GM21367 (cell line): ENCODE measurements around the gene TBC1D9B.

ENCODE experiments used
- ATAC-seq: cut with Tn5 transposase; IDR thresholded peaks from one replicate; pipeline ENCODE4 v1.9.1; 2021; ENCODE audit not compliant: unreplicated experiment

The TBC1D9B gene

DNA sequence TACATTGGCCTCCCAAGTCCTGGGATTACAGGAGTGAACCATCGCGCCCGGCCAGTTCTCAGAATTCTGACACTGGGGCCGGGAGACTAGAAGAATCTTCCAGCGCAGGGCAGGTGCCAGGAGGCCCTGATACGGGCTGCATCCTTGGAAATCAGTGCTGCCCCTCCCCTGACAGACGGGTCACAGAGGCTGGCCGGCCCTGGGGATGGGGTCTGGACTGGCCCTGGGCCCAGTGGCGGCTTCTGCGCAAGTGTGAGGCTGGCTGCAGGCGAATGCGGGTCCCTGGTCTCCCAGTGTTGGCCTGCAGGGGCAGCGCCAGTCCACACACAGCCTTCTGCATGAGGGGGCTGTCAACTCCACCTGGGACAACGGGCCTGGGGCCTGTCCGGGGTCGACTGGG lies 831 bp upstream of the TBC1D9B start:
- no peak for ATAC-seq

DNA sequence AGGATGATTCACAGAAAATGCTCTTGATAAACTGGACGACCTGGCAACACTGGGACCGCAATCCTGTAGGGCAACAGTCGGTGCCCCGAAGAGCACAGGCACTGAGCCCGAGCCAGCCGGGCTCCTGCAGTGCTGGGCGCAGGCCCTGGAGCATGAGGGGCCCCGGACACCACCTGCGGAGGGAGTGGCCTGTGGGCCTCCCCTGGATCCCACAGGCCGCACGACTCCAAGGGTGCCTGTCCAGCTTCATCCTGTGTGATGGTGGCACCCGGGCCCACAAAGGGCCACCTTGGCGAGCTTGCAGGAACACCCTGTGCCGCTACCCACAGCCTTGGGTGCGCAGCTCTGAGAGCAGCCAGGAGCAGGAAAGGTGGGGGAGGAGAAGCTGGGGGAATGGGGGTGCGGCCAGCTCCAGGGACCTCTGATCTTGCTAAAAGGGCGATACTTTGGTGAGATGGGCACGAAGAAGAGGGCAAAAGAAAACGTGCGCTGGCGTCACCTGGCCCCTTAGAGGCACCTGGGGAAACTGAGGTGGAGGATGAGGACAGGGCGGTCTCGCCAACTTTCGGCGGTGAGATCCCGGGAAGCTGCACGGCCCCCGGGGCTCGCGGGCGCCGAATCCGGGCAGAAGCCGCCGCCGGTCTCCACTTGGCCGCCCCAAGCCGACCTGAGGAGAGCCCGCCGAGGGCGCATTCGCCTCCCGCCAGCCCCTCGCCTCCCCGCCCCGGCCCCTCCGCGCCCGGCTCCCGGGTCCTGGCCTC lies 722 bp downstream of the TBC1D9B start:
- no peak for ATAC-seq

DNA sequence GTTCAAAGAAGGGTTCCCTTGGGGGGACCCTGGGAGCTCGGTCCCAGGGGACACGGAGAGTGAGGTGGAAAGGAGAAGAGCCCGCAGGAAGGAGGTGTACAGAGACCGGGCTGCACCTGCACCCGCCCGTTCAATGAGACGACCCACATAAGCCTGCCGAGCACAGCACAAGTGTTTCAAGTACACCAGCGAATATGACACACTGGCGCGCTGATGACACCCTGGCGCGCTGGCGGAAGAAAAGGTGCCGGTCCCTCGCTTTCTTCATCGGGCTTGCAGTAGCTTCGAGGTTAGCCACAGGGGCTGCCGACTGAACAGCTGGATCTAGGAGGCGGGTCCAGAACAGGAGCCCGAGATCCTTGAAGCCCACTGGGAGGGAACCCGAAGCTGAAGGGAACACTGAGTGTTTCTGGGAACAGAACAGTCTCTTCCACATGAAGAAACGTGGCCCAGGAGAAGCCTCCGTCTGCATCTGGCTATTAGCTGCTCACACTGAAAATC lies 1.4 kb downstream of the TBC1D9B start:
- ATAC-seq: no peak

DNA sequence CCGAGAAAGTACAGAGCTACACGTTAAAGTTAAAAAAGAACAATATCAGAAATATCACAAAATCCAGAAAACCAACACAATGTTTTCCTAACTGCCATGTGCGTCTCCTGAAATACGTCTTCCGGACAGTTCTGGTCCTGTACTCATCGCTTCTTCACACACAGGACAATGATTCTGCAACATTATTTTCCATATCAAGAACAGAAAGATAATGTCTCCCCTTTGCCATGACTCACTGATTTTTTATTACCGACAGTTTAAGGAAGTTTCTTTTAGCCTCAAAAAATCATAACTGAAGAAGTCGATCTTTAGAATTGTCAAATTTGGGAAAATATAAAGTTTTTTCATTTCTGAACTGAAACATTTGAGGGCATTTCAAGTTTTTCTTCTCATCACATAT lies 2.5 kb downstream of the TBC1D9B start:
- ATAC-seq: no peak

DNA sequence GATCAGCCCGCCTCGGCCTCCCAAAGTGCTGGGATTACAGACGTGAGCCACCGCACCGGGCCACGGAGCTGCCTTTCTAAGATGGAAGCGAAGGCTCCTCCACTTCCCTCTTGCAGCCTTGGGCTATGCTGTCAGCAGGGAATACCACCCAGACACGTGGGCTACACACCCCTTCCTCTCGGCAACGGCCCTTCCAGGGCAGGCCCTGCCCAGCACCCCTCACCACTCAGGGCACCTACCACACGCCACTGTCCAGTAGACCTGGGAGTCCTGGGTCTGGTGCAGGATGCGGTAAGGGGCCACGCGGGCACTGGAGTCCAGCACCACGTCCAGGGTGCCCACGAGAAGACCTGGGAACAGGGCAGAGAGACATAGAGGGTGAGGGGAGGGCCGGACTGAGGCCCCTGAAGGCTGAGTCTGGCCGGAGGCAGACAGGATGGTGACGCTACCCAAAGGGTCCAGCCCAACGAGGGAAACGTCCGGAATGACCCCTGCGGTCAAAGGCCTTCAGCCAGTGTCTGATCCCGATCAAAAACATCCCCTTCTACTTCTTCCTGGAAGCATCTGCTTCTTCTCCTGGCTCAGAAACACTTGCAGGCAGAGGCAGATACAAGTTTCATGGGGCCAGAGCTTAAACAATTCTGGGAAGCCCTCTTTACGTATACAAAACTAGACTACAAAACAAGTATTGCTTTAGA lies 3.1 kb downstream of the TBC1D9B start:
- no peak for ATAC-seq

DNA sequence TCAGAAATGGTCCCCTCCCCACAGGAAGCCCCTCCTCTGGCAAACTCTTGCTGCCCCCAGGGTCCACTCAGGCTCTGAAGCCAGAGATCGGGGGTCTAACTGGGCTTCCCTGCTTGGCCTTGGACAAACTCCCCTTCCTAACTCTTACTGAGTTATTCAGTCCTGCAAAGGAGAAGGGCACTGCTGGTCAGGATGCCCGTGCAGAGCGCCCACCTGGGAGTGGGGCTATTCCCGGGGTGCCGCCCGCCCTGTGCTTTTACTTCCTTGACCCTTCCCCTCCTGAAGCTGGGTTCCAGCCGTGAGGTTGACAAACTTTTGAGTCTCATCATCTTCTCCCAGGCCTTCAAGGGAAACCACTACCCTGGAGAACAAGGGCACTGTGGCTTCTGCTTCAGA lies 4.9 kb downstream of the TBC1D9B start:
- no peak for ATAC-seq

DNA sequence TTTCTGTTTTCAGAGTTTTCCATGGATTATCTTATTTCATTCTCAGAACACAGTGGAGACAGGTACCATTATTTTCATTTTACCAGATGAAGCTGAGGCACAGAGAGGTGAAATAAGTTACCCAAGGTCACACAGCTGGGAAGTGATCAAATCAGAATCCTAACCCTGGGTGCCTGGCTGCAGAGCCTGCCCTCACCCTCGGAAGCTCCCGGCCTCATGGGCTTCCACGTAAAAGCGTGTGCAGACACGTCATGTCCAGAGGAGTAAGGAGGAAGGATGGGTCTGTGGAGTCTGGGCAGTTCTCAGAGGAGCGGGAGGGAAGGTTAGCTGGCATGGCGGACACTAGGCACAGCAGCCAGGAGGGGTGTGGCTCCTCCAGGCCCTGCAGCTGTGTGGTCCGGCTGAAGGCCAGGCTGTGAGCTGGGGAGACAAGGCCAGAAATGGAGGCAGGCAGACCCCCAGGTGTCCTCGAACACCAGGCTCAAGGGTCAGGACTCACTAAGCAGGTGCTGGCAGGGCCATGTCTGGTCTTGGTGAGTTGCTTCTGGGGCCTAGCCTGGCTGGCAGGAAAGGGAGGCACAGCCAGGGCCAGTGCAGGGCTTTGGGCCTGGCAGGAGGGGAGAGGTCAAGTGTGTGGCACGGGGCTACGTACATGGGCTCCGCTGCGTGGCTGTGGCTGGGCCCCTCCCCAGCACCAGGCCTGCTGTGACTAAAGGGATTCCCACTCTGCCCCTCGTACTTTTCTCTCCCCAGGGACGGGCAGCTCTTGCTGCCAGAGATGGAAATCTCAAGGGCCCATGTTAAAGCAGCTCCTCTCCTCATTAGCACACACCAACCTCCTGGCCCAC lies 5.6 kb downstream of the TBC1D9B start:
- ATAC-seq: no peak

DNA sequence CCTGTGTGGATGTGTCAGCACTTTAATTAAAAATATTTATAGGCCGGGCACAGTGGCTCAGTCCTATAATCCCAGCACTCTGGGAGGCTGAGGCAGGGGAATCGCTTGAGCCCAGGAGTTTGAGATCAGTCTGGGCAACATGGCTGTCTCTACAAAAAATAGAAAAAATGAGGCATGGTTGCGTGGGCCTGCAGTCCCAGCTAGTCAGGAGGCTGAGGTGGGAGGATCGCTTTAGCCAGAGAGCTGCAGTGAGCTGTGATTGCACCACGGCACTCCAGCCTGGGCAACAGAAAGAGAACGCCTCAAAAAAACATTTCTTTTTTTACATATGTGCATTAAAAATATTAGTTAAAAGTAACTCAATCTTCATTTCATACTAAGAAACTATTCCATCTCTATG lies 6.2 kb downstream of the TBC1D9B start:
- ATAC-seq: no peak

DNA sequence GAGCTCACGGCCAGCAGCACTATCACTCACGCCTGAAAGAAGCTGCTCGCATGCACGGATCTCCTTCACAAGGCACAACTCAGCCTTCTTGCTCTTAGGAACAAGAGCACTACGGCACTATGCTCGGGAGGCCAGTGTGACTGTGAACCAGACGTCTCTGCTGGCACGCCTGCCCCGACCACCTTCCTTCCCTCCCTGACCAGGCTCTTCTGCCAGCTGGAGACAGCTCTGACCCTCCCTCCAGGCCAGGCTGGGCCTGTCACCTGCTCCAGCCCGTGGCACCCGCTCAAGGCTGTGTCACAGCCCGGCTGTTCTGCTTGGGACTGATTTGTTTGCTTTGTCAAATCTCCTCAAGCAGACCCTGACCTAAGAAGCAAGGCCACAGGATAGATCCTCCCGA lies 7.0 kb downstream of the TBC1D9B start:
- ATAC-seq: no peak

DNA sequence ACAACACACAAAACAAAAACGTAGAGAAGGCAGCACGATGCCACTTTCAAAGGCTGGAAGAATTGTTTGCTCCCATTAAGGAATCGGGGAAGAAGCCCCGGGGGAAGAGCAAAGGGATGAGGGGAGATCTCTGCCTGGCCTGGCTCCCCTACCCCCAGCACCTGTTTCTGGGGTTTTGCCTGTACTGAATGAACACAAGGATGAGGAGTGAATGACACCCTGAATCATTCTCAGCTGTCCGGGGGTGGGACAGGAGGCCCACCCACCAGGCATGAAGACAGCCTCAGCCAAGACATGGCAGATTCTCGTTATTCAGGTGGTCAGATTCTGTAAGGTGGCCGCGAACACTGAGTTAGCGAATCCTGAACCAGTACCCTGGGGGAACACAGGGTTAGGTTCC lies 7.5 kb downstream of the TBC1D9B start:
- no peak for ATAC-seq

DNA sequence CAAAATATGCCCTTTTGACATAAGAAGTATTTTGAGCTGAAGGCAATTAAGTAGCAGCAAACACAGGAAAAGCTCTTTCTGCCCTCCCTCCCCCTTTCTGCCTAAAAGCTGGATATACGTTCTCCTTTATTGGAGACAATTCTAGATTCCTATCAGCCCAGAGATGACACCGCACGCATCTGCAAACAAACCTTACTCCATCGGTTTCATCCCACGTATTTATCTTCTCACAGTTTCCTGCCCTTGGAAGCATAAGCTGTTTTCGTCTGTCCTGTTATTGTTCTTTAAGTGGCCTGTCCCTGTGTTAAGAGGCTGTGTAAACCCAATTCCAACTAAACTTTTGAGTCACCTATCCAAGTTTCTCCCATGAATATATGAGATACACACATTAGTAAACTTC lies 11.8 kb downstream of the TBC1D9B start:
- no peak for ATAC-seq

DNA sequence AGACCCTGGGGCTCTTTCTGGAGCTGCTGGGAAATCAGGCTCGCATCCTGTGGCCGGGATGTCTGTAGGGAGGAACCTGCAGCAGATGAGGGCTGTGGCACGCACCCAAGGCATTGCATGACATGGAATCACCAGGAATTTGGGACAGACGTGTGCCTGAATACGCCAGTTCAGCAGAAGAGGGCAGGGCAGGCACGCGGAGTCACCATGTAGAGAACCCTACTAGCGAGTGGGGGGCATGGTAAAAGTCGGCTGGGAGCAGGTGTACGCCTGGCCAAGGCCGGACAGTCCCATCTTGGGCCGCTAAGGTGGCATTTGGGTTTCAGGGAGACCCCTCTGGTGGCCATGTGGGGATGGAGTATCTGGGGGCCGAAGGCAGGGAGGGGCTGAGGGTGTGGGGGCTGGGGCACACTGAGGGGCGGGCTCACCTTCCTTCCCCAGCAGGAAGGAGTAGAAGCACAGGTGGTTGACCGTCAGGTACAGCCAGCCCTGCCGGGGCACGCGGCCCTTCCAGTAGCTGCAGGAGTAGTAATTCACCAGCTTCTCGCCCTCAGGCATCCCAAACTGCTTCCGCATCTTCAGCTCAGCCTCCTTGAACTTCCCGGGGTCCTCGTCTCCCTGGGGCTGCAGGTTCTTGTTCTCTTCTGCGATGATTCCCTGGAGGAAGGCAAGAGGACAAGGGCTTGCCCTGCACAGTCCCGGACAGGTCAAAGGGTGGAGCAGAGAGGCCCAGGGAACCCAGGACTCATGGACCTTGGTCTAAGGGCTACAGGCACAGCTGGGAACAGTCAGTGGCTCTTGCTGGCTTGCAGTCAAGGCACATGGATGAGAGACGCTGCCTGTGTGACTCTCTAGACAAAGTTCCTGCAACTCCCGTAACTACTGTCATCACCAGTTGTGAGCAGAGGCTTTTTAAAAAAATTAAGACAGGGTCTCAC lies 13.5 kb downstream of the TBC1D9B start:
- ATAC-seq: no peak

DNA sequence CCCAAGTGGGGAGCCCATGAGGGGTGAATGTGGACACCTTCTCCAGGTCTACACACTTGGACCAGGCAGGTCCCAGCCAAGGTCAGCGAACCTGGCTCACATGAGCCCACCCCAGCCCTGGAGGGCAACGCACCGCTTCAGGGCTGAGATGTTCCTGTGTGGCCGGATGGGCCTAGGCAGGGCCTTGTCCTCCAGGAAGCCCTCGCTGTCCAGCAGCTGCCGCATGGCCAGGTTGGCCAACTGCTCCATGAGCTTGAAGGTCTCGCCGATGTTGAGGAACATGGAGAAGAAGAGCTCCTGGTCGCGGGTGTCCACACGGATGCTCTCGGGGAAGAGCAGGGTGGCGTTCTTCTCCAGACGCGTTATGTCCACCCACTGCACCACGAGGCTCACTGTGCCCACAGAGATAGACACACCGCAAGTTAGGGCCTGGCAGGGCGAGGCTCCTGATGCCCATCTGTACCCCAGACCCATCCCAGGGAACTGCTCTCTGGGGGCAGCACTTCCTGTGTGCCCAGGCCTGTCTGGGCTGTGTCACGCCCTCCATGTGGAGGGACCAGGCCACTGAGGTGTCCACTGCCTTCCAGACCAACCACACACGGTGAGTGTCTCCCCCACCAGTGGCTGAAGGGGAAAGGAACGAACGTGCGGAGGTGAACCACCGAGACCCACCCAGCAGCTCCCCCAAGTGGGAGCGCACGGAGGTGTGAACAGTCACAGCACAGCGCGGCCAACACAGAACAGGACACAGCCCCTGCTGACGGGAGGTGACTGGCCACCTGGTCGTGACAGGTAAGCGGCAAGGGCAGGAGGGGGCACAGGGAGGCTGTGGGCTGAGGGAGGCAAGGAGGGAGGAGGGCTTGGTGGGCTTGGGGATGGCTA lies 14.4 kb downstream of the TBC1D9B start:
- ATAC-seq: no peak

DNA sequence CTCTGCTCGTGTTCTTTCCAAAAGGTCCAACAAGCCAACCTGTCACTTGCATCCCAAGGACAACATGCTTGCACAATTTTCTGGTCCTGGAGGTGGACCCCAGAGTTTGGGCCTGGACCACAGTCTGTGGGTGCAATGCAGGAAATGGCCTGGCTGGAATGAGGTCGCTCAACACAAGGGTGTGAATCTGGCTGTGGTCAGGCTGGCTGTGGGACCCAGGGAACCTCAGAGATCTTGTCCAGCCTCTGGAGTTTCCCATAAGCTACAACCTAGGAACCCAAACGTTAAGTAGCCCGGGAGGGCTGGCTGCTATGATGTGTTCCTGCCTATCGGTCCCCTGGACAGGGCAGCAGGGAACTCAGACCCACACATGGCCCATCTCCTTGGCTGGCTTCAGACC lies 15.4 kb downstream of the TBC1D9B start:
- no peak for ATAC-seq

DNA sequence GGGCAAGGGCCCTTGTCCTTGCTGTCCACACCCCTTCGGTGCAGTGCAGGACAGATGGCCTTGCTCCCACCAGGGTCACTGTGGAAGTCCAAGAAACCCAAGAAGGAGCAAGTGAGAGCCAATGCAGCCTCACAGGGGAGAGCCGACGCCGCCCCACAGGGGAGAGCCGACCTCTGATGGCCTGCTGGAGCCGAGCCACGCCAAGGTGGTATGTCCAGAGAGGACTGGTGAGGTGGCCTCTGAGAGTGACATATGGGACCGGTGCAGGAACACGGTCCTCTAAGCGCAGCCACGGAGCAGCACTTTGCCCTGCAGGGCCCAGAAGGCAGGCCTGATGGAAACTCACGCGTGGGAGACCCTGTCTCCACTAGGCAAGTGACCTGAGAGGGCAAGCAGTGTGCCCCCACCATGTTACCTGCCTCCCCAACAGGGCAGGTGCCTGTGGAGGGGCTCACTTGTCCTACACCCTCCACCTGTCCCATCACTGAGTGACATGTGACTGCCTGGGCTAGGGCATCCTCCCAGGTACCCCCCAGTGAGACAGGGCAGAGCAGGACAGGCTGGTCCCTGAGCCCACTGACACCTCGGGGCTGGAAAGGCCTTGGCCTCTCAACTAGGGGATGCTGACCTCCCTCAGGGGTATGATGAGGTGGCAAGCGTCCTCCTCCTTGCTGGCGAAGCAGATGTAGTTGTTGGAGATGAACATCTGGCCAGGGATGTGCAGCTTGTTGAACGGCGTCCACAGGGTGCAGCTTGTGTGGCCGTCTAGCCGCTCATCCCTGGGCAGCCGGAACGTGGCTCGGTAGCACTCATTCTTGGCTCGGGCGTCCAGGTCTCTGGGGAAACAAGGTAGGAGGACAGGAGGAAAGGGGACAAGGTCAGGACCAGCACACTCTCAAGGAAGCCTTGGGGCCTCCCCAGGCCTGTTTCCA lies 16.7 kb downstream of the TBC1D9B start:
- no peak for ATAC-seq

DNA sequence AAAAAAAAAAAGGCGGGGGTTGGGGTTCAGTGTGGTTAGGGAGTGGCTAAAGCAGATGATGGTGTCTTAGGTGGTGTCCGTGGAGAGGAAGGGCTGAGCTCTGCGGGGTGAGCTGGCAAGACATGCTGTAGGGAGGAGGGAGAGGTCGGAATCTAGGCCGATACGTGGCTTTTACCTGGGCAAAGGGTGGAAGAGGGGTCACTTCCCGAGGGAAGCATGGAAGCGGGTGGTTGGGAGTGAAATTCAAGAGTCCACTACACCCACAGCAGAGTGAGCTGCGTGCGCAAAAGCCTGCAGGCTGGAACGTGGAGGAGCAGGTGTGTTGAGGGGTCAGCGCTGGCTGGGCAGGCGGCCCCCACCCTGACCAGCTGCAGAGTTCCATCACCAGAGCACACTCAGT lies 17.8 kb downstream of the TBC1D9B start:
- ATAC-seq: no peak

DNA sequence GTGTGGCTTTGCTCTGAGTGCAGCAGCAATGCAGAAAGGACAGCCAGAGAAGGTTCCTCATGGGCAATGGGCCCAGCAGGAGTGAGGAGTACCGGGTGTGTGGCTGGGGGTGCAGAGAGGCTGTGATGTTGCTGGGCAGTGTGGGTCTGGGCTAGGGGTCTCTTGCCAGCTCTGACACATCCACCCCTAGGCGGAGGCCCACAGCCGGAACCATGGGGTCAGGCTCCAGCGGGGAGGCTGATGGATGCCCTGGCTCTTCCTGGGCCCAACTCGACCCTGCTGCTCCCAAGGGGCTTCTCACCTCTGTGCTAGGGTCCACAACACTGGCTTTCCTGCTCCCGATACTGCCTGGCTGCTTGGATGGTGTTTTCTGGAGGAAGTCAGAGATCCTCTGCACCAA lies 19.9 kb downstream of the TBC1D9B start:
- ATAC-seq: no peak

DNA sequence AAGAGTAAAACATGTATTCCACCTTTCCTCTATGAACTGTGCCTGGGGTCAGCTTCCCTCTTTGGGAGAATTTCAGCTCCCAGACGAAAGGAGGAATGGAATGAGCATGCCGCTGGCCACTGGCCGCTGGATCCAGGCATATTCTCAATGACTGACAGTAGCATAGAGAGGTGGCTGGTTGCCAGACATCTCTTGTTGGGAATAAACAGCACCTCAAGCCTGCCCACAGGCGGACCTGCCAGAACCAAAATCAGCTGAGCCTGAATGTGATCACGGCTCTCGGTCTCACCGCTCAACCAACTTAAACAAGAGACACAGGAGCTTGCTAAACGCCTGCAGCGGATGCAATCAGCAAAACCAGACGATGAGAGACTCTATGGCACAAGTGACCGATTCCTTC lies 20.6 kb downstream of the TBC1D9B start:
- no peak for ATAC-seq
